SK-N-MC (cell line): ENCODE results near the gene MINDY4.

ENCODE experiments used
- EZH2 ChIP-seq: fragments of 200-600 bp; sonication (generic); IDR thresholded peaks from one replicate; pipeline ENCODE4 v1.6.1; 2017; ENCODE audit warnings: antibody characterized with exemption
- FOXP2 ChIP-seq: optimal IDR thresholded peaks from 2 replicates; pipeline ENCODE3; 2011; ENCODE audit warnings: mild to moderate bottlenecking, moderate library complexity; ENCODE audit not compliant: insufficient read depth; ENCODE audit errors: extremely low read length, control extremely low read depth
- POLR2AphosphoS5 ChIP-seq: IDR thresholded peaks from 2 replicates; pipeline ENCODE4 v1.6.1; 2012; ENCODE audit warnings: mild to moderate bottlenecking, low read depth, low read length, borderline replicate concordance

DNA sequence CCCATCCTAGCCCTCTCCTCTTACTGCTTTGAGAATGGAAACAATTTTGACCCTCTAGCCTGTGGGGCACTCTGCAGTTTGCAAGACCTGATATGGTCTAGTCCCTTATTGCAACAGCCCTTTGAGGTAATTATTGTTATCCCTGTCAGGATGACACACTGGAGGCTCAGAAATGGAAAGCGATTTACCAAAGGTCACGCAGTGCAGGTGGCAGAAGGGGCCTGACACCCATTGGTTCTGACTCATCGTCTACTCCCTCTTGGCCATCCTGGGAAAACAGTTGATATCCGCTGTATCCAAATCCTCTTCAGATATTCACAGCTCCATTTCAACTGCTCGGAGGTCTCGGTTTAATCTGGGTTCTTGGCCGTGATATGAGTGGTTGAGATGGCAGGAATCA is 95.7 kb downstream of the MINDY4 start:
- TF ChIP-seq POLR2AphosphoS5 (no peak), EZH2 (no peak), FOXP2 (no peak)
